ENCODE measurements around the gene BEX3.
A peak's percentile ranks its signal among the peaks of the same experiment; 100 is the strongest.
"Not testable (repeated sequence)": the region's sequence is repeated elsewhere in the genome, so short reads cannot be mapped to it uniquely, and the experiment has no call there.

The BEX3 gene

DNA sequence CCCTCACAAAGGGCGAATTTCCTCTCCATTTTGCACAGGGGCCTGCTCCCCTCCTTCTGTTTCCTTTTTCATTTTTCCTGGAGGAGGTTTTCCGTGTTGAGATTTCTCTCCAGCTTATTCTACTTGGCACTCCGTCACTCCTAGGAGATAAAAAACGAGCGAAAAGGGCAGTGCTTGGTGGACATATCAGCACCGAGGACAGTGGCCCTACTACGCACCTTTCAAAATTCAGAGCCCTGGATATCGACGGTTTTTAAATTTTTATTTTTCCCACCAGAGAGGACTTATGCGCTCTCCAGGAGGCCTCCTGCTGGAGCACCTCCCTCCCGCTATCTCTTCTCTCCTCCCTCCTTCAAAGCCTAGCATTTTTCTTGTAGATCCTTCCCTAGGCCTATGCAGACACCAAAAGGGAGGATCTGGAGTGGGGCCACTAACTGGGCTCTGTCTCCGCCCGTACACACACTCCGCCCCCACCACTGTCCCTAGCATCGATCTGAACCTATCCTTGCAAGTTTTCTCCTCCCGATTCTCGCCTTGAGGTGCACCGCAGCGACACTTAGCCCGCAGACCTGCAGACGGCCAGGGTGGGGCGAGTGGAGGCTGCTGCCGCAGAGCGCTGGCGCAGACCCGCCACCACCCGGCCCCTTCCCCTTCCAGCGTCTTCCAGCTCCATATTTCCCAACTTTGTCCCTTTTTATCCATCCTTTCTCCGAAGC, 28.5 kb upstream of the BEX3 start:
- DNase-seq (ENCODE audit: low spot score) = no peak
- ChIA-PET CTCF (no interaction called here), POLR2A (ENCODE audit: low non-redundant PET) (no interaction called here)
- TF ChIP-seq, protein P1, sequence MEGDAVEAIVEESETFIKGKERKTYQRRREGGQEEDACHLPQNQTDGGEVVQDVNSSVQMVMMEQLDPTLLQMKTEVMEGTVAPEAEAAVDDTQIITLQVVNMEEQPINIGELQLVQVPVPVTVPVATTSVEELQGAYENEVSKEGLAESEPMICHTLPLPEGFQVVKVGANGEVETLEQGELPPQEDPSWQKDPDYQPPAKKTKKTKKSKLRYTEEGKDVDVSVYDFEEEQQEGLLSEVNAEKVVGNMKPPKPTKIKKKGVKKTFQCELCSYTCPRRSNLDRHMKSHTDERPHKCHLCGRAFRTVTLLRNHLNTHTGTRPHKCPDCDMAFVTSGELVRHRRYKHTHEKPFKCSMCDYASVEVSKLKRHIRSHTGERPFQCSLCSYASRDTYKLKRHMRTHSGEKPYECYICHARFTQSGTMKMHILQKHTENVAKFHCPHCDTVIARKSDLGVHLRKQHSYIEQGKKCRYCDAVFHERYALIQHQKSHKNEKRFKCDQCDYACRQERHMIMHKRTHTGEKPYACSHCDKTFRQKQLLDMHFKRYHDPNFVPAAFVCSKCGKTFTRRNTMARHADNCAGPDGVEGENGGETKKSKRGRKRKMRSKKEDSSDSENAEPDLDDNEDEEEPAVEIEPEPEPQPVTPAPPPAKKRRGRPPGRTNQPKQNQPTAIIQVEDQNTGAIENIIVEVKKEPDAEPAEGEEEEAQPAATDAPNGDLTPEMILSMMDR (conservative IDR thresholded peaks at IDR 0.05; ENCODE audit: low read depth) = no peak
- H3K27ac ChIP-seq = no peak overlapping the region

DNA sequence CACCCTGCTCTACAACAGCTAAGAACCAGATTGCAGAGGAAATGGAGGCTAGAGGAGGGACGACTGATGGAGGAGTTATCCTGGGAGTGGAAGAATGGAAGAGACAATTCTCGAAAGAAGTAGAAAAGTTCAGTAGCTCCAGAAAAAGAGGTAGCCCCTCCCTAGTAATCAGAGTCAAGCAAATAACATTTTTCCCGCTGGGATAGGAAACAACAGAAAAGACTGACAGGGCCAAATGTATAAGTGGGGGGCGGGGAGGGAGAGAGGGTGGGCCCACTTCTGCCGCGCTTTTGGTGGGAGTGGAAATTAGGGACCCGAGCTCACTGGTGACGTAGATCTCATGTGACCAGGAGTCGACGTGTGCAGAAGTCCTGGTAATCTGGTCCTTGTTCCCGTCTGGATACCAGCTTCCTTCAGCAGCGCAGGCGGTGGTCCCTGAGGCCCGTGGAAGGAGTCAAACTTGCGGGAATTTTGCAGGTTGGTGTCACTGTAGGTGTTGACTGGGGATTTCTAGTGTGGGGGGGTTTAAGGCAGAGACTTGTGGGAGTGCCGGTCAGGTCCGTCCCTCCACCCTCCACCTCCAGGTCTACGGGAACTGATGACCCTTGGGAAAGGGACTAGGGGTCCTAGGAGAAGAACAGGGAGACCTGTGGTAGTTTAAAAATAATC, 20.1 kb upstream of the BEX3 start, which contains the start of gene TCEAL9:
TCEAL9 (plus strand) TSS at position 377 of the 669 bp plus-strand sequence. CDS start 1,179 bp downstream, outside the sequence.
- TF ChIP-seq, protein P1 (conservative IDR thresholded peaks at IDR 0.05; ENCODE audit: low read depth) = no peak
- no peak for DNase-seq (ENCODE audit: low spot score)
- POLR2A ChIA-PET (ENCODE audit: low non-redundant PET) = no interaction called here
- CTCF ChIA-PET = interaction anchor here (0.6 kb wide), 1 partner anchor 42 kb away, joined by 3 read pairs; no protein-coding TSS in a partner anchor
- H3K27ac ChIP-seq = peak within 1 kb of the TSS; percentile 79

- peak overlapping the region; percentile 79 for H3K27ac ChIP-seq
- ChIA-PET POLR2A (ENCODE audit: low non-redundant PET) (no interaction called here), CTCF (interaction anchor here (0.7 kb wide), 1 partner anchor 146 kb away, joined by 3 read pairs; no protein-coding TSS in a partner anchor)
- TF ChIP-seq, protein P1 (conservative IDR thresholded peaks at IDR 0.05; ENCODE audit: low read depth) = no peak
- DNase-seq (ENCODE audit: low spot score) = no peak
Measured at GRCh38 chrX:103356858-103357257, 19.5 kb upstream of the BEX3 start.

GRCh38 chrX:103357871-103358270, 18.5 kb upstream of the BEX3 start:
- no peak for DNase-seq (ENCODE audit: low spot score)
- H3K27ac ChIP-seq = no peak overlapping the region
- CTCF ChIA-PET = no interaction called here
- TF ChIP-seq, protein P1 (conservative IDR thresholded peaks at IDR 0.05; ENCODE audit: low read depth) = no peak
- POLR2A ChIA-PET (ENCODE audit: low non-redundant PET) = no interaction called here

DNA sequence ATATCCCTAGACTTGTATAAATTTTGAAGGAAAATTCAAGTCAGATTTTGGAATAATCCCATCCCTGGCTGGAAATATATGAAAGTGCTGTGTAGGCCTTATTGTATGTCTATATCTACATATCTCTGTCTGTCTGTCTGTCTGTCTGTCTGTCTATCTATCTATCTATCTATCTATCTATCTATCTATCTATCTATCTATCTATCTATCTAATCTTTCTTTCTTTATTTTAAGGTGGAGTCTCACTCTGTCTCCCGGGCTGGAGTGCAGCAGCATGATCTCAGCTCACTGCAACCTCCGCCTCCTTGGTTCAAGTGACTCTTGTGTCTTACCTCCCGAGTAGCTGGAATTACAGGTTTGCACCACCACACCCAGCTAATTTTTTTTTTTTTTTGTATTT, 16.7 kb upstream of the BEX3 start:
- DNase-seq (ENCODE audit: low spot score); H3K27ac ChIP-seq; CTCF ChIA-PET: not testable (repeated sequence)
- POLR2A ChIA-PET (ENCODE audit: low non-redundant PET) = interaction anchor here (0.7 kb wide), 1 partner anchor 409 kb away, joined by 5 read pairs; no protein-coding TSS in a partner anchor

DNA sequence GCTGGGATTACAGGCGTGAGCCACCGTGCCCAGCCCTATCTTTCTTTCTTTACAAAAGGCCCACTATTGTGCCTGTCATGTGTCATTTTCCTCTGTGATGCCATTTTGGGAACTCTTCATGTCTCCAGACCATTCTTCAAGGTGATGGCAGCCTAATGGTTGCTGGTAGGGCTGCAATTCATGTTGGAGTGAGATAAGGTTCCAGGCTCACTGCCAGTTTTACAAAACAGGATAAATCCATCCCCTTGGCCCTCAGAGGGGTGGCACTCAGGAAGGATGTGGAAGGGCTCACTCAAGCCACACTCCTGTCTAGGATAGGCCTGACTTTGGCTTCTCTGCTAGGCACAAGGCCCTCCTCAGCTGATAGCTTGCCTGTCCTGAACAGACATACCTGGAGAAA, 16.2 kb upstream of the BEX3 start:
- POLR2A ChIA-PET (ENCODE audit: low non-redundant PET) = no interaction called here
- no peak overlapping the region for H3K27ac ChIP-seq
- no peak for DNase-seq (ENCODE audit: low spot score)
- CTCF ChIA-PET = no interaction called here
- TF ChIP-seq, protein P1 (conservative IDR thresholded peaks at IDR 0.05; ENCODE audit: low read depth) = no peak

DNA sequence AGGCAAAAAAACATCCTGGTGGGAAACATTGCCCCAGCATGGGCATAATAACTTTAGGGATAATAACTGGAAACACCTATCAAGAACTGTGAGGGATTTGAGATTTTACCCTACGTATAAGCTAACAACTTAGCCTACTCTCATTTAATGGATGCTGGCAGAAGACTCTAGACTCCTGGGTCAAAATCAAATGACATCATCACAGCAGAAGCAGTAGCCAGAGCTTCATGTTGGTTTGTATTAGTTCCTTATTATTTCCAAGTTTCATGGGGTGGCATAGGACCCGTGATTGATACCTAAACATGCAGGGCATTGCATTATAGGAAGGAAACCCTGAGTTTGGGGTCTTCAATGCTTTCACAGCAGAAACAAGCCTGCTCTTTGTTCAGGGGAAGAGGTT, 15.4 kb upstream of the BEX3 start:
- TF ChIP-seq, protein P1 (conservative IDR thresholded peaks at IDR 0.05; ENCODE audit: low read depth) = no peak
- ChIA-PET CTCF (no interaction called here), POLR2A (ENCODE audit: low non-redundant PET) (no interaction called here)
- DNase-seq (ENCODE audit: low spot score) = no peak
- H3K27ac ChIP-seq = no peak overlapping the region

Measured in RWPE1 (cell line).